NCI-H1436 (cell line): ENCODE measurements around the gene ANKRD53.

Experiments used
- DNase-seq: peaks from one replicate; lab custom pipeline; 2025; lab: John Stamatoyannopoulos, UW

The ANKRD53 gene

GRCh38 chr2:70978341-70979179 lies at the start of gene ANKRD53:
ANKRD53 (plus strand) TSS chr2:70978630; CDS start chr2:70978646, 16 bp downstream.
- peak; percentile 15 for DNase-seq

- DNase-seq: no peak
Observed at GRCh38 chr2:70930371-70931329, 47.8 kb upstream of the ANKRD53 start.

GRCh38 chr2:70931376-70932000 lies 46.9 kb upstream of the ANKRD53 start:
- DNase-seq: no peak

GRCh38 chr2:70932631-70933230 lies 45.7 kb upstream of the ANKRD53 start:
- no peak for DNase-seq

- no peak for DNase-seq
Observed at GRCh38 chr2:70934981-70935380, 43.4 kb upstream of the ANKRD53 start.

- DNase-seq: peak; percentile 13
Observed at GRCh38 chr2:70935468-70936164, 42.8 kb upstream of the ANKRD53 start, which contains the start of gene ATP6V1B1. ATP6V1B1 (plus strand) TSS chr2:70935900; CDS start chr2:70935955, 55 bp downstream.

- DNase-seq: no peak
Observed at GRCh38 chr2:70936165-70936978, 42.1 kb upstream of the ANKRD53 start.

GRCh38 chr2:70936979-70937811 lies 41.2 kb upstream of the ANKRD53 start:
- no peak for DNase-seq

GRCh38 chr2:70937866-70938585 lies 40.4 kb upstream of the ANKRD53 start:
- DNase-seq: no peak

GRCh38 chr2:70938586-70938950 lies 39.9 kb upstream of the ANKRD53 start:
- DNase-seq: no peak

GRCh38 chr2:70939001-70939838 lies 39.2 kb upstream of the ANKRD53 start:
- DNase-seq: no peak

GRCh38 chr2:70939839-70940580 lies 38.4 kb upstream of the ANKRD53 start:
- no peak for DNase-seq

GRCh38 chr2:70941186-70941585 lies 37.2 kb upstream of the ANKRD53 start:
- DNase-seq: no peak

GRCh38 chr2:70941701-70942100 lies 36.7 kb upstream of the ANKRD53 start:
- DNase-seq: no peak

GRCh38 chr2:70942396-70943204 lies 35.8 kb upstream of the ANKRD53 start:
- DNase-seq: no peak

- no peak for DNase-seq
Observed at GRCh38 chr2:70943205-70943871, 35.1 kb upstream of the ANKRD53 start.
